Mesendoderm (in vitro differentiated cells): ENCODE results near the gene CTNNA3.

Source experiments
- DNase-seq: peaks from one replicate; pipeline ENCODE4 v3.0.0; 2013
- H2AK5ac ChIP-seq: 2 replicates; pipeline ENCODE4 v1.6.1; 2013; ENCODE audit warnings: low read length, inconsistent platforms
- H2BK120ac ChIP-seq: 2 replicates; pipeline ENCODE4 v1.6.1; 2013; ENCODE audit warnings: low read depth, mild to moderate bottlenecking, low read length, moderate library complexity, mixed read lengths
- H2BK15ac ChIP-seq: replicated peaks from 2 replicates; pipeline ENCODE4 v1.6.1; 2013; ENCODE audit warnings: low read depth, mild to moderate bottlenecking, moderate library complexity
- H2BK5ac ChIP-seq: 2 replicates; pipeline ENCODE4 v1.6.1; 2013; ENCODE audit warnings: low read length, inconsistent platforms
- H3K18ac ChIP-seq: 2 replicates; pipeline ENCODE4 v1.6.1; 2013; ENCODE audit warnings: mild to moderate bottlenecking, low read length, mixed read lengths
- H3K23ac ChIP-seq: one replicate; pipeline ENCODE4 v1.6.1; 2013; ENCODE audit warnings: low read length
- H3K27ac ChIP-seq: 2 replicates; pipeline ENCODE4 v1.5.1; 2013; ENCODE audit warnings: low read depth, mild to moderate bottlenecking, inconsistent platforms, low read length, moderate library complexity
- H3K27me3 ChIP-seq: 2 replicates; pipeline ENCODE4 v1.6.1; 2013; ENCODE audit warnings: low read length, control low read depth, mild to moderate bottlenecking, inconsistent platforms; ENCODE audit not compliant: insufficient read depth, poor library complexity
- H3K36me3 ChIP-seq: 2 replicates; pipeline ENCODE4 v1.6.1; 2013; ENCODE audit warnings: low read length, inconsistent platforms; ENCODE audit not compliant: control insufficient read depth, insufficient read depth
- H3K4ac ChIP-seq: one replicate; pipeline ENCODE4 v1.6.1; 2013; ENCODE audit warnings: low read depth, mild to moderate bottlenecking, low read length, moderate library complexity
- H3K4me1 ChIP-seq: 2 replicates; pipeline ENCODE4 v1.6.1; 2013; ENCODE audit warnings: low read depth, low read length, inconsistent platforms; ENCODE audit not compliant: control insufficient read depth
- H3K4me2 ChIP-seq: 2 replicates; pipeline ENCODE4 v1.6.1; 2013; ENCODE audit warnings: low read length
- H3K4me3 ChIP-seq: 2 replicates; pipeline ENCODE4 v1.5.1; 2013; ENCODE audit warnings: mild to moderate bottlenecking, low read length
- H3K56ac ChIP-seq: one replicate; pipeline ENCODE4 v1.6.1; 2013; ENCODE audit warnings: low read length
- H3K79me1 ChIP-seq: 2 replicates; pipeline ENCODE4 v1.6.1; 2013; ENCODE audit warnings: low read length, inconsistent platforms
- H3K79me2 ChIP-seq: 2 replicates; pipeline ENCODE4 v1.6.1; 2013; ENCODE audit warnings: mild to moderate bottlenecking, low read length; ENCODE audit not compliant: control insufficient read depth, insufficient read depth
- H3K9ac ChIP-seq: 2 replicates; pipeline ENCODE4 v1.6.1; 2013; ENCODE audit warnings: low read length, inconsistent platforms
- H4K5ac ChIP-seq: one replicate; pipeline ENCODE4 v1.6.1; 2013; ENCODE audit warnings: low read length
- H4K8ac ChIP-seq: one replicate; pipeline ENCODE4 v1.6.1; 2013; ENCODE audit warnings: low read depth, mild to moderate bottlenecking, control low read depth, low read length, moderate library complexity
- WGBS: extraction: QIAGEN DNeasy Blood & Tissue Kit; methylation state at CpG from one replicate; pipeline ENCODE4 v1.1.7; 2013; ENCODE audit warnings: low lambda C conversion rate, missing lambda C conversion rate; ENCODE audit not compliant: insufficient coverage; ENCODE audit errors: extremely low coverage; 5-methylcytosine and 5-hydroxymethylcytosine counted together

The CTNNA3 gene

DNA sequence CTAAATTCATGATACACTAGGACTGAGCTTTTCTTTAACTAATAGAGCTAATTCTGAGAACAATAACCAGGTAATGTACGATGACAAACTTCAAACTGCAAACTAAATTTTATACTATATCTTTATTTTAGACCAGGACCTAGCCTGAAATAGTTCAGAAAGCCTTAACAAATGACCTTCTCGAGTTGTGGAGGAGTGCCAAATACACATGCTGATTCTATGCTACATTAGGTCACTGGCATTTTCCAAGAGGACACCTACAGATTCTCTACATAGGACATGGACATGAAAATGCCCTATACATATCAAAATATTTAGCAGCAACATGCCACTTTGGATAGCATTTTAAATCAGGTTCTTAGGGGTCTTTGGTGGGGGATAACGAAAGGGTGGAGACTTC, 814.2 kb downstream of the CTNNA3 start:
- H3K4me1 ChIP-seq, result no peaks in the 10 kb centered on the region
- no CpG with 5 or more reads among the region's 3 CpGs for WGBS

DNA sequence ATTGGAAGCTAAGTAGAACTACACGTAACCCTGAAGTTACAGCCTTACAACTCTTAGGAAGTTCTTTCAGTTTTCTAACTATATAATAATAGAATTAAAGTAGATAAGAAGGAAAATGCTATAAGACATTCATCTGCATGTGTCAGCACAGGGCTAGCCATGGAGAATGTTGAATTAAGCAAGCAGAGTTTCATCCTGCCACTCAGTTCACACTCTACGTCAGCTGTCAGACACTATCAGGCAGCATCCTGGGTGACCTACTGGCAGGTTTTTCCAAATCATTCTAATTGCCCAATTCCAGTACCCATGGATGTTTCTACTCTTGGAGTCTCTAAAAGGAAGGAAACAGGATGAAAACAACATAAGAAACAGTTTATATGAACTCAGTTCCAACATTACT, 815.2 kb downstream of the CTNNA3 start:
- Histone ChIP-seq H3K56ac (no peak overlapping the region), H4K8ac (no peak overlapping the region)
- no CpG with 5 or more reads among the region's 2 CpGs for WGBS

More for the DNA sequence above, 814.2 kb downstream of the CTNNA3 start:
- Histone ChIP-seq H3K79me2 (no peaks in the 10 kb centered on the region), H3K9ac (no peak overlapping the region), H3K27ac (no peak overlapping the region), H4K5ac (no peak overlapping the region), H3K79me1 (no peaks in the 10 kb centered on the region), H2BK15ac (no peak overlapping the region), H3K36me3 (no peaks in the 10 kb centered on the region), H3K56ac (no peak overlapping the region), H2BK5ac (no peak overlapping the region), H3K4me2 (no peak overlapping the region), H2AK5ac (no peak overlapping the region), H2BK120ac (no peak overlapping the region), H3K18ac (no peak overlapping the region), H3K27me3 (no peaks in the 10 kb centered on the region), H4K8ac (no peak overlapping the region), H3K23ac (no peak overlapping the region), H3K4me3 (no peak overlapping the region), H3K4ac (no peak overlapping the region)
- no peak for DNase-seq

DNA sequence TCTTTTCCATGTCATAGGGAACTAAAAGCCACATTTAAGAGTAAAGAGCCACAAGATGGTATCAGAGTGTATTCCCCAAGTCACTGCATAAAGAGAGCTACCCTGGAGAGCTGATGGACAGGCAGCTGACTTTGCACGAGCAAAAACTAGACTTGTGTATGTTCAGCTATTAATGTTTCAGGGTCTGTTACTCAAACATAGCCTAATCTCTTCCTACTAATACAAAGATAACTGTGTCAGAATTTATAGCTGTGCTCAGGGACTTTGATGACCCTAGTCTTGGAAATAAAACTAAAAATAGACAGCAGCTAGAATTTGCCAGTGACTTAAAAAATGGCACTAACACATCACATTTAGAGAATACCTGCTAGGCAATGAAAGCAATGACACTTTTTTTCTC, 815.7 kb downstream of the CTNNA3 start:
- Histone ChIP-seq H4K5ac (no peak overlapping the region), H3K18ac (no peak overlapping the region), H2BK120ac (no peak overlapping the region), H3K23ac (no peak overlapping the region), H3K4me1 (no peaks in the 10 kb centered on the region), H3K79me2 (no peaks in the 10 kb centered on the region), H3K36me3 (no peaks in the 10 kb centered on the region), H3K4ac (no peak overlapping the region), H3K27me3 (no peaks in the 10 kb centered on the region), H2BK15ac (no peak overlapping the region), H3K9ac (no peak overlapping the region), H3K56ac (no peak overlapping the region), H2BK5ac (no peak overlapping the region), H3K79me1 (no peaks in the 10 kb centered on the region), H4K8ac (no peak overlapping the region), H3K4me2 (no peak overlapping the region), H2AK5ac (no peak overlapping the region), H3K4me3 (no peak overlapping the region), H3K27ac (no peak overlapping the region)
- DNase-seq, result no peak
- WGBS, result no CpG with 5 or more reads among the region's 1 CpG

More for the DNA sequence above, 815.2 kb downstream of the CTNNA3 start:
- Histone ChIP-seq H2BK15ac (no peak overlapping the region), H2BK5ac (no peak overlapping the region), H3K4me3 (no peak overlapping the region), H3K4ac (no peak overlapping the region), H3K27ac (no peak overlapping the region), H3K79me2 (no peaks in the 10 kb centered on the region), H2AK5ac (no peak overlapping the region), H3K4me2 (no peak overlapping the region), H3K36me3 (no peaks in the 10 kb centered on the region), H3K9ac (no peak overlapping the region), H3K27me3 (no peaks in the 10 kb centered on the region), H3K79me1 (no peaks in the 10 kb centered on the region), H4K5ac (no peak overlapping the region), H3K23ac (no peak overlapping the region), H3K4me1 (no peaks in the 10 kb centered on the region), H3K18ac (no peak overlapping the region), H2BK120ac (no peak overlapping the region)
- DNase-seq, result no peak

DNA sequence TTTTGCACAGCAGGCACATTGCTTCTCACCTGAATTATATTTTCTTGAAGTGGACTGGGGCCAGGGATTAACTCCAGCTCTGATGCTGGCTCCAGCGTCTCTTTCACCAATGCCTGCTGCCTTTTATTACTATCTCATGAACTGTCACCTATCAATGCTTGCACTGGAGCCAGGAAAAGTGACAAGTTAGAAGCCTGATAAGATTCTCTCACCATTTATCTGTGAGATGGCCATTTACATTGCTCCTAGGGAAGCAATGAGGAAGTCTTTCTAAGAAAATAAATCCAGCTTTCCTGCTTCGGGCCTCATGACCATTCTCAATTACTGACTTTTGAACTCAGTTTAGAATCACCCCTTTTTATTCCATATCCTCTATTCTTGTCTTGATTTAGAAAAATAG, 818.6 kb downstream of the CTNNA3 start:
- H3K4me1 ChIP-seq, result no peaks in the 10 kb centered on the region
- no peak overlapping the region for H2BK15ac ChIP-seq
- no peak overlapping the region for H3K4ac ChIP-seq
- H3K23ac ChIP-seq, result no peak overlapping the region
- H3K4me2 ChIP-seq, result no peak overlapping the region
- H3K27ac ChIP-seq, result no peak overlapping the region
- no peak overlapping the region for H3K4me3 ChIP-seq
- no peak overlapping the region for H3K18ac ChIP-seq
- no peak overlapping the region for H3K9ac ChIP-seq
- H3K27me3 ChIP-seq, result no peaks in the 10 kb centered on the region
- no peaks in the 10 kb centered on the region for H3K36me3 ChIP-seq
- H3K56ac ChIP-seq, result no peak overlapping the region
- H4K5ac ChIP-seq, result no peak overlapping the region
- DNase-seq, result peak; percentile 71
- H4K8ac ChIP-seq, result no peak overlapping the region
- no CpG with 5 or more reads among the region's 2 CpGs for WGBS
- H2AK5ac ChIP-seq, result no peak overlapping the region
- H2BK5ac ChIP-seq, result no peak overlapping the region
- H2BK120ac ChIP-seq, result no peak overlapping the region
- H3K79me1 ChIP-seq, result no peaks in the 10 kb centered on the region
- H3K79me2 ChIP-seq, result no peaks in the 10 kb centered on the region

DNA sequence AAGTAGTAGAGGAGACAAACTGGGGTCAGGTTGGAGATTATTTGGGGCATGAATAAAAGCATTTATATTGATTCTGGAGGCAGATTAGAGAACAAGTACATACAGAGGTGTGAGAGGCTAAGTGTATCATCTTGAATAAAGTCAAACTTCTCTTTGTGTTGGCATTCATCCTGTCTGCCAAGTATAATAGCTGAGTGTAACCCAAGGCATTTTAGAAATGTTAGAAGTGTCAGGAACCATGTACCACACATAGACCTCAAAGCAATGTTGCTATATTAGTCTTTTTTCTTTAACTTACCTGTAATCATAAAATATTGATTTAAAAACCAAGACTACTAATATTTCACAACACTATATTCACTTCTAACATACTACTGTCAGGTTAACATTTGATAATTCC, 826.4 kb downstream of the CTNNA3 start:
- Histone ChIP-seq H3K4me3 (no peak overlapping the region), H2BK120ac (no peak overlapping the region), H3K56ac (no peak overlapping the region), H4K5ac (no peak overlapping the region), H3K27me3 (no peaks in the 10 kb centered on the region), H3K18ac (no peak overlapping the region), H3K36me3 (no peaks in the 10 kb centered on the region), H3K4me1 (no peaks in the 10 kb centered on the region), H4K8ac (no peak overlapping the region), H3K79me1 (no peaks in the 10 kb centered on the region), H3K4me2 (no peak overlapping the region), H3K9ac (no peak overlapping the region), H3K4ac (no peak overlapping the region), H3K79me2 (no peaks in the 10 kb centered on the region), H2AK5ac (no peak overlapping the region), H2BK15ac (no peak overlapping the region), H3K23ac (no peak overlapping the region), H3K27ac (no peak overlapping the region), H2BK5ac (no peak overlapping the region)
- DNase-seq, result no peak

- 100% methylated on average over 1 of the region's 4 CpGs for WGBS
Measured at GRCh38 chr10:66862687-66863258, 833.2 kb downstream of the CTNNA3 start.

More at GRCh38 chr10:66862687-66863258, 833.2 kb downstream of the CTNNA3 start:
- Histone ChIP-seq H2BK5ac (no peak overlapping the region), H2BK15ac (no peak overlapping the region), H3K79me1 (no peaks in the 10 kb centered on the region), H3K27ac (no peak overlapping the region), H3K56ac (no peak overlapping the region), H4K5ac (no peak overlapping the region), H3K4me2 (no peak overlapping the region), H3K79me2 (no peaks in the 10 kb centered on the region), H4K8ac (no peak overlapping the region), H3K4me3 (no peak overlapping the region), H3K9ac (no peak overlapping the region), H2AK5ac (no peak overlapping the region), H3K23ac (no peak overlapping the region), H3K36me3 (no peaks in the 10 kb centered on the region), H3K4ac (no peak overlapping the region), H3K18ac (no peak overlapping the region), H3K27me3 (no peaks in the 10 kb centered on the region), H3K4me1 (no peaks in the 10 kb centered on the region), H2BK120ac (no peak overlapping the region)
- DNase-seq, result no peak
